AG04450 (cell line): ENCODE data around the gene TCF19. TPM values are rescaled to one million over a fixed set of nuclear protein-coding genes. Genes with fewer than 3 reads are reported as not detected.
A peak's percentile ranks its signal among the peaks of the same experiment; 100 is the strongest.

Experiments used
- CTCF ChIA-PET: fragments of 300-600, 350-600 bp; formaldehyde crosslinking; extraction: SDS; loops from one replicate; lab custom pipeline; 2022; ENCODE audit warnings: antibody characterized with exemption, inconsistent platforms; lab: Charles Lee
- POLR2A ChIA-PET: fragments of 350-600 bp; formaldehyde crosslinking; extraction: SDS; loops from one replicate; lab custom pipeline; 2021; ENCODE audit warnings: antibody characterized with exemption, inconsistent platforms; lab: Yijun Ruan, JAX
- DNase-seq: peaks from one replicate; pipeline ENCODE4 v3.0.0-alpha.2; 2011; ENCODE audit warnings: low read depth, low spot score
- H3K27ac ChIP-seq: one replicate; pipeline ENCODE4 v1.5.1; 2012; ENCODE audit warnings: low read depth, low read length, control low read depth
- H3K27me3 ChIP-seq: one replicate; pipeline ENCODE4 v1.6.0; 2012; ENCODE audit warnings: low read length; ENCODE audit not compliant: control insufficient read depth, insufficient read depth
- H3K4me3 ChIP-seq: 2 replicates; pipeline ENCODE4 v1.5.1; 2011; ENCODE audit warnings: mild to moderate bottlenecking, low read depth, low read length, control low read depth
- H3K9me3 ChIP-seq: 2 replicates; pipeline ENCODE4 v1.5.1; 2012; ENCODE audit warnings: low read length; ENCODE audit not compliant: control insufficient read depth, insufficient read depth
- polyA plus RNA-seq: library from polyadenylated mRNA; depleted of rRNA; stranded (reverse); fragments of >200 nt; gene quantifications from 2 replicates; pipeline ENCODE4 v1.2.3, GENCODE V29; 2011
- TF ChIP-seq, protein P1 (sequence below): IDR thresholded peaks from 2 replicates; pipeline ENCODE4 v1.5.1; 2011; ENCODE audit warnings: low read depth, low read length, control low read depth, inconsistent platforms

TCF19 gene
- polyA plus RNA-seq, 1 experiment = 4.2 TPM

DNA sequence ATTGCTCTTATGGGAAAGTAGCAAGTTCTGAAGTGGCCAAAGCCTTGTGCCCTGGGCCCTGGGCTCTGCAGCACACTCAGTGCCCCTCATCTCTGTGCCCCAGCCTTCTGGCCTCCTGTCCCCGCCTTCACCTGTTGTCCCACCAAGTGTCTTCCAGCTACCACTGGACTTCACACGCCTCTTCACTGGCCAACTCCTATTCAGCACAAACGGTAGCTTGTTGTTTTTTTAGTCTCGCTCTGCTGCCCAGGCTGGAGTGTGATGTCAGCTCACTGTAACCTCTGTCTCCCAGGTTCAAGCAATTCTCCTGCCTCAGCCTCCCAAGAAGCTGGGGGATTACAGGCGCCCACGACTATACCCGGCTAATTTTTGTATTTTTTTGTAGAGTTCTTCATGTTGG, 5.6 kb upstream of the TCF19 start:
- DNase-seq = no peak
- Histone ChIP-seq H3K4me3 (no peak overlapping the region), H3K27me3 (no peaks in the 10 kb centered on the region), H3K27ac (no peak overlapping the region), H3K9me3 (no peaks in the 10 kb centered on the region)
- POLR2A ChIA-PET = no interaction called here
- CTCF ChIA-PET = interaction anchor here (0.8 to 1.1 kb wide), 3 partner anchors 14 to 41 kb away, joined by 3 to 4 read pairs (median 3); no protein-coding TSS in a partner anchor
- TF ChIP-seq, protein P1, sequence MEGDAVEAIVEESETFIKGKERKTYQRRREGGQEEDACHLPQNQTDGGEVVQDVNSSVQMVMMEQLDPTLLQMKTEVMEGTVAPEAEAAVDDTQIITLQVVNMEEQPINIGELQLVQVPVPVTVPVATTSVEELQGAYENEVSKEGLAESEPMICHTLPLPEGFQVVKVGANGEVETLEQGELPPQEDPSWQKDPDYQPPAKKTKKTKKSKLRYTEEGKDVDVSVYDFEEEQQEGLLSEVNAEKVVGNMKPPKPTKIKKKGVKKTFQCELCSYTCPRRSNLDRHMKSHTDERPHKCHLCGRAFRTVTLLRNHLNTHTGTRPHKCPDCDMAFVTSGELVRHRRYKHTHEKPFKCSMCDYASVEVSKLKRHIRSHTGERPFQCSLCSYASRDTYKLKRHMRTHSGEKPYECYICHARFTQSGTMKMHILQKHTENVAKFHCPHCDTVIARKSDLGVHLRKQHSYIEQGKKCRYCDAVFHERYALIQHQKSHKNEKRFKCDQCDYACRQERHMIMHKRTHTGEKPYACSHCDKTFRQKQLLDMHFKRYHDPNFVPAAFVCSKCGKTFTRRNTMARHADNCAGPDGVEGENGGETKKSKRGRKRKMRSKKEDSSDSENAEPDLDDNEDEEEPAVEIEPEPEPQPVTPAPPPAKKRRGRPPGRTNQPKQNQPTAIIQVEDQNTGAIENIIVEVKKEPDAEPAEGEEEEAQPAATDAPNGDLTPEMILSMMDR = no peak

DNA sequence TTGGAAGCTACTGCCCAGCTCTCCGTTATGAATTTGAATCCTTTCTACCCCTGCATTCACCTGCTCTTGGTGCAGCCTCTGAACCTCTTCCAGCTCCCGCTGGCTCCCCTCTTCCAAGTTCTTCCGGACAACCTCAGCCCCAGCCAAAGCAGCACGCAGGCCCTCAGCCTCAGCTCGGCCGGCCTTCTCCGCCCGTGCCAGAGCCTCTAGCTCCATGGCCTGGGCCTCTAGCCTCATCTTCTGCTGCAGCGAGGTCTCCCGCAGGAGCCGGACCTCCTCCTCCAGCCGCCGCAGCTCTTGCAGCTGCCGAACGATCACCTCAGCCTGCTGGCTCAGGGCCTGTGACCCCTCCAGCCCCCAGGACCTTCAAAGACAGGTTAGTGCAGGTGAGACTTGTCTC, 4.0 kb upstream of the TCF19 start:
- H3K9me3 ChIP-seq = no peaks in the 10 kb centered on the region
- no peaks in the 10 kb centered on the region for H3K27me3 ChIP-seq
- TF ChIP-seq, protein P1 = no peak
- POLR2A ChIA-PET = no interaction called here
- no peak for DNase-seq
- CTCF ChIA-PET = interaction anchor here (1.6 kb wide), 1 partner anchor 42 kb away, joined by 4 read pairs; no protein-coding TSS in a partner anchor
- H3K4me3 ChIP-seq = no peak overlapping the region
- H3K27ac ChIP-seq = no peak overlapping the region

DNA sequence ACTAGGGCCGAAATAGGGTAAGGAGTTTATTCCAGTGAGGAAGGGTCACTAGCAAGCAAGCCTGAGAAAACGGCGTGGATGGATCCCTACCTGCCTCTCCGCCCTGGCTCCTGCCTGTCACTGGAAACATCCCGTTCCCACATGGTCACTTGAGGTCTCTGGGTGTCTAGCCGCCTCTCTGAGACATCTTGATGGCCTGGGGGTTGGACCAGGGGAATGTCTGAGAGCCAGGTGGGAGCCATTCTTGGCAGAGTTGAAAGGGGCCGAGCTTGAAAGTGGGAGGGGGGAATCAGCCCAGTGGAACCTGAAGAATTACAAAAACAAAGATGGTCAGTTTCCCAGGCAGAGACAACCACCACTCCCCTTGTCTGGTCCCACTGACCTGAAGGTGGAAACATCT, 1.7 kb upstream of the TCF19 start:
- no peak for DNase-seq
- no peak overlapping the region for H3K4me3 ChIP-seq
- TF ChIP-seq, protein P1 = no peak
- no peak overlapping the region for H3K27ac ChIP-seq
- no peaks in the 10 kb centered on the region for H3K27me3 ChIP-seq
- ChIA-PET POLR2A (no interaction called here), CTCF (no interaction called here)
- no peaks in the 10 kb centered on the region for H3K9me3 ChIP-seq

DNA sequence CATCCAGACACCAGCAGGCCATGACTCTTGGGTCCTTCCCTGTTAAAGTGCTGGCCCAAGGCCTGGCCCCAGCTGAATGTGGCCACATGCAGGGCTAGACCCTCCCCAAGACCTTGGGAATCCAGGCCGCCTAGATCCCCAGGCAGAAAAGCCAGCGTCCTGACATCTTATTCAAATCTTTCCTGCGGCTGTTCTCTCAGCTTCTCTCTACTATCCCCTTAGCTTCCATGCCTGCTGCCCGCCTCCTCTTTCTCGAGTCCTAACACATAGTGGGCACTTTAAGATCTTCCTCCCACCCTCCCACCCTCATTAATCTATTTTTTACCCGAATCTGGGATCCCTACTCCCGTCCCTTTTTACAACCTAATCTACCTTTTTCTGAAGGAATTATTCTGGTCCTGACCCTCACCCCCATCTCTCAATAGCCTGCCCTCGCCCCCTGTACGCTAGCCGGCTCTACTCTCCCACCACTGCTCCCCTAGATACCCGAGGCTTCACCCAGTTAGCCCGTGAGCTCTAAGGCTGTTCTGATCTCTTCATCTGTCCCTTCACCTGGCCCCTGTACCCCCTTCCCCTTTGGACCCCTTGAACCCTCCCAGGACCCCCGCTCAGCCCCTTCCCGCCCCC, 763 bp upstream of the TCF19 start, which contains the start of gene CCHCR1:
Gene CCHCR1, minus strand, starts transcription at position 290 of the 627 bp plus-strand sequence. Its CDS starts 202 bp downstream, at position 88.
- POLR2A ChIA-PET = interaction anchor here (1.0 kb wide), 1 partner anchor 19 kb away, joined by 4 read pairs; the partner anchor contains the start of gene PSORS1C2
- CTCF ChIA-PET = interaction anchor here (0.6 to 3.2 kb wide), 4 partner anchors 20 to 209 kb away, joined by 3 to 12 read pairs (median 4); no protein-coding TSS in a partner anchor
- Histone ChIP-seq H3K27me3 (no peaks in the 10 kb centered on the region), H3K4me3 (peak within 1 kb of the TSS; percentile 82), H3K9me3 (no peaks in the 10 kb centered on the region), H3K27ac (peak within 1 kb of the TSS; percentile 47)
- TF ChIP-seq, protein P1 = no peak
- DNase-seq = no peak
